ENCODE data around the gene GPR39.

- TF ChIP-seq CTCF (IDR thresholded peaks at IDR 0.05) (no peak), POLR2A (IDR thresholded peaks at IDR 0.05) (no peak)
These were observed 239.8 kb downstream of the GPR39 start for GRCh38 chr2:132656266-132656975.

Data from esophagus squamous epithelium (tissue), 4 donors.